Neutrophil (primary cell): ENCODE data around the gene PTPN2.
"Not testable (repeated sequence)": the region's sequence is repeated elsewhere in the genome, so short reads cannot be mapped to it uniquely, and the experiment has no call there.

Experiments used
- H3K27ac ChIP-seq: fragments of 200-600 bp; sonication (generic); 2 replicates; pipeline ENCODE4 v1.5.1; 2016; ENCODE audit warnings: mild to moderate bottlenecking, moderate library complexity
- H3K27me3 ChIP-seq: fragments of 200-600 bp; sonication (generic); 2 replicates; pipeline ENCODE4 v1.6.0; 2016; ENCODE audit warnings: mild to moderate bottlenecking
- H3K36me3 ChIP-seq: fragments of 200-600 bp; sonication (generic); 2 replicates; pipeline ENCODE4 v1.5.1; 2017
- H3K4me1 ChIP-seq, 2 experiments: fragments of 200-600 bp in 1 of 2; sonication (generic) in 1 of 2; 1 replicate in 1 of 2; 2 replicates in 1 of 2; pipeline versions ENCODE4 v1.5.1 to v1.6.1; 2013 to 2016; ENCODE audit warnings: low read depth in 1 of 2, low read length in 1 of 2, mild to moderate bottlenecking in 1 of 2, moderate library complexity in 1 of 2; ENCODE audit not compliant: control insufficient read depth in 1 of 2, insufficient read depth in 1 of 2
- H3K4me3 ChIP-seq, 2 experiments: fragments of 200-600 bp in 1 of 2; sonication (generic) in 1 of 2; 1 replicate in 1 of 2; 2 replicates in 1 of 2; pipeline ENCODE4 v1.5.1; 2013 to 2016; ENCODE audit warnings: low read depth in 1 of 2, low read length in 1 of 2, mild to moderate bottlenecking in 1 of 2, moderate library complexity in 1 of 2
- H3K9me3 ChIP-seq: fragments of 200-600 bp; sonication (generic); 2 replicates; pipeline ENCODE4 v1.5.1; 2016
- TF ChIP-seq, protein P1 (sequence below): fragments of 200-600 bp; sonication (generic); IDR thresholded peaks from 2 replicates; pipeline ENCODE4 v1.5.1; 2016; ENCODE audit warnings: antibody characterized with exemption

PTPN2 gene

DNA sequence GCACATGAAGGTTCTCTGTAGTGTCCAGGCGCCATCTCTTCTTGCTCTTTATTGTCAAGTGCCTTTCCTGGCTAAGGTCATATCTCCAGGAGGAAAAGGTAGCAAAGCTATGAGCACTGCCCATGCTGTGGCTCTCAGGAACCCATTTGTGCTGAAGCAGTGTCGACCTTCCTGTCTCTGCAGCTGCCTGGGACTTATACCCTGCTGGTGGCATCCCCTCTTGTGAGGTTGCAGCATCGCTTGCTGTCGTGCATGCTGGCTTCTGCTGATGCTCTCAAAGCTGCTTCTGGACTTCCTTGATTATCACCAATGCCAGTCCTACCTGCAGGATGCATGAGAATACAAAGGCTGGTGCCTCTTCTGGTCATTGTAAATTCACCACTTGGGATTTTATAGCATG, 22.1 kb upstream of the PTPN2 start:
- Histone ChIP-seq H3K4me3 (no peak overlapping the region), H3K9me3 (no peaks in the 10 kb centered on the region), H3K36me3 (no peaks in the 10 kb centered on the region), H3K27ac (no peak overlapping the region), H3K4me1 (peaks cover 12 to 13% of the 10 kb centered on the region in 2 experiments), H3K27me3 (peaks cover 42% of the 10 kb centered on the region)
- TF ChIP-seq, protein P1, sequence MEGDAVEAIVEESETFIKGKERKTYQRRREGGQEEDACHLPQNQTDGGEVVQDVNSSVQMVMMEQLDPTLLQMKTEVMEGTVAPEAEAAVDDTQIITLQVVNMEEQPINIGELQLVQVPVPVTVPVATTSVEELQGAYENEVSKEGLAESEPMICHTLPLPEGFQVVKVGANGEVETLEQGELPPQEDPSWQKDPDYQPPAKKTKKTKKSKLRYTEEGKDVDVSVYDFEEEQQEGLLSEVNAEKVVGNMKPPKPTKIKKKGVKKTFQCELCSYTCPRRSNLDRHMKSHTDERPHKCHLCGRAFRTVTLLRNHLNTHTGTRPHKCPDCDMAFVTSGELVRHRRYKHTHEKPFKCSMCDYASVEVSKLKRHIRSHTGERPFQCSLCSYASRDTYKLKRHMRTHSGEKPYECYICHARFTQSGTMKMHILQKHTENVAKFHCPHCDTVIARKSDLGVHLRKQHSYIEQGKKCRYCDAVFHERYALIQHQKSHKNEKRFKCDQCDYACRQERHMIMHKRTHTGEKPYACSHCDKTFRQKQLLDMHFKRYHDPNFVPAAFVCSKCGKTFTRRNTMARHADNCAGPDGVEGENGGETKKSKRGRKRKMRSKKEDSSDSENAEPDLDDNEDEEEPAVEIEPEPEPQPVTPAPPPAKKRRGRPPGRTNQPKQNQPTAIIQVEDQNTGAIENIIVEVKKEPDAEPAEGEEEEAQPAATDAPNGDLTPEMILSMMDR: no peak

DNA sequence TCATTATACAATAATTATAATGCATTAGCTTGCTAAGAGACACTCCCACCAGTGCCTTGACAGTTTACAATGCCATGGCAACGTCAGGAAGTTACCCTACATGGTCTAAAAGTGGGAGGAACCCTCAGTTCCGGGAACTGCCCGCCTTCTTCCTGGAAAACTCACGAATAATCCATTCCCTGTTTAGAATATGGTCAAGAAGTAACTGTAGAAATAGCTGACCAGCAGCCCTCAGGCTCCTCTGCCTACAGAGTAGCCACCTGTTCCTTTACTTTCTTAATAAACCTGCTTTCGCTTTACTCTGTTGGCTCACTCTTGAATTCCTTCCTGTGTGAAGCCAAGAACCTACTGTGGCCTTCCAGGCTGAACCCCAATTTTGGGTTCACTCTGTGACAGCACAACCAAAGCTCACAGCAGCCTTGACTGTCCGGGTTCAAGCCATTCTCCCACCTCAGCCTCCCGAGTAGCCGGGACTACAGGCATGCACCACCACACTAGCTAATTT, 20.0 kb upstream of the PTPN2 start:
- peak overlapping the region in 1 of 2 experiments; percentile 40 for H3K4me3 ChIP-seq
- H3K27me3 ChIP-seq: peaks cover 25% of the 10 kb centered on the region
- H3K4me1 ChIP-seq: peaks cover 7% of the 10 kb centered on the region in 2 experiments
- H3K27ac ChIP-seq: no peak overlapping the region
- H3K36me3 ChIP-seq: no peaks in the 10 kb centered on the region
- TF ChIP-seq, protein P1: no peak
- H3K9me3 ChIP-seq: no peaks in the 10 kb centered on the region

GRCh38 chr18:12901208-12901607, 17.2 kb upstream of the PTPN2 start:
- H3K9me3 ChIP-seq, H3K36me3 ChIP-seq, H3K27me3 ChIP-seq, H3K27ac ChIP-seq, H3K4me3 ChIP-seq: not testable (repeated sequence)
- peaks cover 7 to 11% of the 10 kb centered on the region in 2 experiments for H3K4me1 ChIP-seq

- peaks cover 16 to 21% of the 10 kb centered on the region in 2 experiments for H3K4me1 ChIP-seq
- not testable (repeated sequence) for H3K36me3 ChIP-seq, H3K27me3 ChIP-seq, H3K9me3 ChIP-seq, H3K27ac ChIP-seq
- H3K4me3 ChIP-seq: peak overlapping the region; percentile 32 to 44
These were observed 12.8 kb upstream of the PTPN2 start for GRCh38 chr18:12896784-12897333.

DNA sequence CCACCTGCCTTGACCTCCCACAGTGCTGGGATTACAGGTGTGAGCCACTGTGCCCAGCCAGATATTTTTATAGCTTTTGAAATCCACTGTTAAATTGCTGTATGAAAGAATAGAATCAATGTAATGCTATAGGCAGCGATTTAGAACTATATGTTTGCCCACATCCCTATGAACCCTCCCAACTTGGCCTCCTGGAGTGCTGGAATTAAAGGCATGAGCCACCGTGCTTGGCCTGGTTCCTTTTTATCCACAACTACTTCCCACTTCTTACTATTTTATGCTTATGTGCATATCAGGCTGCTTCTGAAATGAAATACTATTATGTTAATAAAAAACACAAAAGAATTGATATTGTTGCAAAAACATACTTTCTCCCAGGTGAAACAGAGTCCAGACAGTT, 11.6 kb upstream of the PTPN2 start:
- H3K9me3 ChIP-seq: no peaks in the 10 kb centered on the region
- H3K27me3 ChIP-seq: peaks cover 9% of the 10 kb centered on the region
- TF ChIP-seq, protein P1: no peak
- no peak overlapping the region for H3K4me3 ChIP-seq
- H3K4me1 ChIP-seq: peaks cover 16 to 21% of the 10 kb centered on the region in 2 experiments
- no peaks in the 10 kb centered on the region for H3K36me3 ChIP-seq
- H3K27ac ChIP-seq: no peak overlapping the region

- H3K27me3 ChIP-seq: peaks cover 9% of the 10 kb centered on the region
- H3K4me3 ChIP-seq: no peak overlapping the region
- TF ChIP-seq, protein P1: no peak
- no peaks in the 10 kb centered on the region for H3K9me3 ChIP-seq
- no peaks in the 10 kb centered on the region for H3K36me3 ChIP-seq
- H3K4me1 ChIP-seq: peaks cover 16 to 21% of the 10 kb centered on the region in 2 experiments
- H3K27ac ChIP-seq: no peak overlapping the region
These were observed 11.0 kb upstream of the PTPN2 start for GRCh38 chr18:12895014-12895413.
